NOMO-1 treated with dmso at 0.1 percent for 144 hours (cell line): ENCODE measurements around the gene RBFA.

Experiments
- DNase-seq: peaks from one replicate; lab custom pipeline; 2025; ENCODE audit not compliant: unreplicated experiment; lab: John Stamatoyannopoulos, UW

Gene RBFA

DNA sequence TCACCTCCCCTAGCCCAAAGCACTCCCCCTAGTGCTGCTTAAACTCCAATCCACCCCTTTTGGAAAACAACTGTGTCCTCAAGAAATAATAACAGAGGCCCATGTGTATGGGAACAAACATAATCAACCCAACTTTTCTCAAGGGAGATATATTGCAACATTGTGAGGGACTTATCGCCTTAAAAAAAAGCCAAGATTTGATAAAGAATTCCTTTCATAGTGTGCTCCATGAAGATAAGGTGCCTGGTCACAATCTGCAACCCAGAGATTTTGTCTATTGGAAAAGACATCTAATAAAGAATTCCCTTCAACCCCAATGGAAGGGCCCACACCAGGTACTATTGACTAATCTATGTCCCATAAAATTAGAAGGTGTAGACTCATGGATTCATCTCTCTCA lies 4.5 kb upstream of the RBFA start:
- DNase-seq: no peak

- peak; percentile 95 for DNase-seq
Measured at GRCh38 chr18:80033181-80034067, 810 bp upstream of the RBFA start.

- DNase-seq: no peak
Measured at GRCh38 chr18:80034852-80035406, 695 bp downstream of the RBFA start.

- no peak for DNase-seq
Measured at GRCh38 chr18:80035997-80036396, 1.8 kb downstream of the RBFA start.

- DNase-seq: no peak
Measured at GRCh38 chr18:80037300-80037699, 3.1 kb downstream of the RBFA start.

DNA sequence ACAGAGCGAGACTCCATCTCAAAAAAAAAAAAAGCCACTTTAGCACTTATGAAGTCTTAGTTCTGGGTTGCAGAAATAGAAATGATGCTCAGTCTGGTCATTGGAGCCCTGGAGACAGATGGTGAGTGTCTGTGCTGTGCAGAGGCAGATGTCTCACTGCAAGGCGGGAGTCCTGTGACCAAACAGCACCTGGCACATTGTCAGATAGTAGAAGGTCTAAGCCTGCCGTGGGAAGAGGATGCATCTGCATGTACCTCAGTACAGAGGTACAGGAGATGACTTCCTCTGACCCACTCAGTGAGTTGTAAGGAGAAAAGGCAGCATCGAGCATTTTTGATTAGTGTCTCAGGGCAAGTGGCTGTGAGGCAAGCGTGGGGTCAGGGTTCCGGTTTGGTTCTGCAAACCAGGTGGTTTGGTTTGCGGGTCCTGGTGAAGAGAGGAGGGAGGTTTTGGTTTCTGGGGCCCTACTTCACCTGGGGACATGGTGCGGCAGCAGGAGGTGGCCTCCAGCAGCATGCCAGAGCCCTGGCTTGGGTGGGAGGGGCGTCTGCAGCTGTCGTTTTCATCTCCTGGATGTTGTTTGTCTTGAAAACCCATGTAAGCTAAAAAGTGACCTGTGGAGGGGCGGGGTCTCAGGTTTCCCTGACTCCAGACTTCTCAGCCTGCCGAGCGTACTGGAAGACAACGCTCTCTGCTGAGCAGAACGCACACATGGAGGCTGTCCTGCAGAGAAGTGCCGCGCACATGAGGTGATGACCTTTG lies 3.8 kb downstream of the RBFA start:
- no peak for DNase-seq

DNA sequence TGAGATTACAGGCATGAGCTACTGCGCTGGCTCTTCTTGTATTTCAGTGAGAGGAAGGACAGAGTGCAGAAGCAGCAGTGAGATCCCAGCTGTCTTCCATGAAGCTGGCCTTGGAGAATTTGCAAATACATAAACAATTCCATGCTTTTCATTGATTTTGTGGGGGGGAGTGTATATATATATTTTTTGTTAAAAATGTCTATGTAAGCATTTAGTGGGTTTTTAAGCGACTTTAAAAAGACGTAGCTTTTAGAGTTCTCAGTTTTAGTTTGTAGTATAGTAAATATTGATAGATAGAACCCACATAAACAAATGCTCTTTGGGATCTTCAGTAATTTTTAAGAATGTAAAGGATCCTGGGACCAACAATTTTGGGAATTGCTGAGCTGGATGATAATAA lies 6.3 kb downstream of the RBFA start:
- no peak for DNase-seq

GRCh38 chr18:80041424-80041823 lies 7.2 kb downstream of the RBFA start:
- DNase-seq: no peak

DNA sequence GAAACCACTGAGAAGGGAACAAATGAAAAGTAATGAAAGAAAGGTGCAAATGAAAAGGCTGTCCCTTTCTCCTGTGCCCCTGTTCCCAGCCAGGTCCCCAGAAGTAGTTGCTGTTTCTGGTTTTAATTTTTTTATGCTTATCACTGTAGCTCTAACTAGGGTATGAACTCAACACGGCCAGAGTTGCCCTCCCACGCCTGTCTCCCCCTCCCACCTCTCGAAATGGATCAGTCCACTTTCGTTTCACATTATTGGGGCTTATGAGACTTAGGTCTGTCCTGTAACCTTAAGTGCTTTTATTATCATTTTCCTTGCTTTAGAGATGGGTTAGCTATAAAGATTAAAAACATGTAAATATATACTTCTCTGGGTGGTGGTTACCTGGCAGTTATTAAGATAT lies 8.6 kb downstream of the RBFA start:
- no peak for DNase-seq

- no peak for DNase-seq
Measured at GRCh38 chr18:80044072-80044471, 9.8 kb downstream of the RBFA start.

DNA sequence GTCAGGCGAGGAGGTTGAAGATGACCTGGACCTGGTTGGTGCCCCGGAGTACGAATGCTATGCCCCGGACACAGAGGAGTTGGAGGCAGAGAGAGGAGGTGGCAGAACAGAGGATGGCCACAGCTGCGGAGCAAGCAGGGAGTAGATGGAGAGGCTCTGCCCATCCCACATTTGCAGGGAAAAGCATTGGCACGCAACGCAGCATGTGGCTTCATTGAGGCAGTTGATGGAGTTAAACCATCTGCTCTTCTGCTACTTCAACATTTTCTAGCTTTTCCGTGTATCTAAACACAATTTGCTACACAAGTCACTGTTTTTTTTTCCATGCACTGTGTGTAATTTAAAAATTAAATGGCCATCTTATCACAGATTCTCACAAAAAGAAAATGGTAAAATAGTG lies 11.8 kb downstream of the RBFA start:
- no peak for DNase-seq

DNA sequence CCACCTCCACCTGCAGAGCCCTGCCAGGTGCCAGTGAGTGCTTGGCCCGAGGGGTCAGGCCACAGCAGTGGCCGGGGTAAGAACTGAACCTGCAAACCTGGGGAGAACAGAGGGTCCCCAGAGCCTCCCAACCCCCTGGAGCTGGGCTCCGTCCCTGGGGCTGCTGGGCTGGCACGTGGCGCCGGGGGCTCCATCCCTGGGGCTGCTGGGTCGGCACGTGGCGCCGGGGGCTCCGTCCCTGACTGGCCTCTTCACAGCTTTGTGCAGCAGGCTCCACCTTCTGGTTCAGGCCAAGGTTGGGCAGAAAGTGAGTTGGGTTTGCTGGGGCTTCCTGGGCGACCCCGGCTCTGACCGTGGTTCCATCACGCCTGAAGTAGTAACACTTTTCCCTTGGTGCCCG lies 12.2 kb downstream of the RBFA start:
- no peak for DNase-seq

DNA sequence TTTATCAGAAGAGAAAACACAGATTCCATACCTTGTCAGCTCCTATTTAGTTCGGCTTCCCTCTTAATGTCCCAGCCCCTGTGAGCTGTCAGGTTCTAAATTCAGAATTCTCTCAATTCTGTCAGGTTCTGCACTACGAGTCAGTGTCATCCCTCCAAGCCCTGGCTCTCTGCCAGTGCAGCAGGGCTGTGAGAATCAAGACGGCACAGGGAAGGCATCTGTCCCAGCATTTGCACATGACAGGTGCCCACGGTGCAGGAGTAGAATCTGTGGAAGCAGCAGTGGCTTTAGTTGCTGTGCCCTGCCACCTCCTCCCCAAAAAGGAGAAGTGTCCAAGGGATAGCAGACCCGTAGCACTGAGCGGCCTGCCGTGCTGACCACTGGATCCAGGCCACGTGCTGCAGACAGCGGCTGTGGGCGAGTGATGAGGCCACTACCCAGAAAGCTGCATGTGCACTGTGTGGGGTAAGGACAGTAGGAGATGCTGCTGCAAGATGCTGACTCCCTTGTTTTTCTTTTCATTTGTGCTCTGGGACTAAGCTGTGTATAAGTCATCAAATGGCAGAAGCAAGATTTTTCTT lies 12.8 kb downstream of the RBFA start:
- DNase-seq: no peak

- DNase-seq: no peak
Measured at GRCh38 chr18:80050797-80051196, 16.6 kb downstream of the RBFA start.

GRCh38 chr18:80056095-80056494 lies 21.9 kb downstream of the RBFA start:
- DNase-seq: no peak

DNA sequence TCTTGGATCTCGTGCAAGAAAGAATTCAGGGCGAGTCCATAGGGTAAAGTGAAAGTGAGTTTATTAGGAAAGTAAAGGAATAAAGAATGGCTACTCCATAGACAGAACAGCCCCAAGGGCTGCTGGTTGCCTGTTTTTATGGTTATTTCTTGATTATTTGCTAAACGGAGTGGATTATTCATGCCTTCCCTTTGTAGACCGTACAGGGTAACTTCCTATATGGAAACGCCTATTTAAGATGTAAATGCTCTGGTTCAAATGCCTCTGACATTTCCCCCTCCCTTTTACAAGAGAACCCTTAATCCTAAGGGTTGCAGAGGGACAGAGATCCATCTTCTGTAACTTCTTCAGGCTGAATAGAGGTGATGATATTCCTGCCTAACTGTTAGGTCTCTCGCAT lies 25.7 kb downstream of the RBFA start:
- DNase-seq: no peak

GRCh38 chr18:80065705-80066104 lies 31.5 kb downstream of the RBFA start:
- no peak for DNase-seq

GRCh38 chr18:80067321-80067720 lies 33.1 kb downstream of the RBFA start:
- DNase-seq: no peak

DNA sequence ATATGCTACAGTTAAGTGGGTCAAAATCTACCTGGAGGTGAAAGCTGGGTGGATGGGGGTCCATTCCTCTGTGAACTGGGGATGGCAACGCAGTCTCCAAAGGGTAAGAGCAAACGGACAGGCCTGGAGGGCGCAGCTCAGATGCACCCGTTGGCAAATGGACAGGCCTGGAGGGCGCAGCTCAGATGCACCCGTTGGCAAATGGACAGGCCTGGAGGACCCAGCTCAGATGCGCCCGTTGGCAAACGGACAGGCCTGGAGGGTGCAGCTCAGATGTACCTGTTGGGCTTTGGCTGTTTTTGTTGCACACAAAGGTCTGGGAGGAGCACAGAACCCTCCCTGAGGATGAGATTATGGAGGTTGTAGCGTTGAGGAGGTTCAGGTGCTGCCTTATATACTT lies 33.7 kb downstream of the RBFA start:
- DNase-seq: no peak

- DNase-seq: no peak
Measured at GRCh38 chr18:80068571-80069272, 34.5 kb downstream of the RBFA start.

DNA sequence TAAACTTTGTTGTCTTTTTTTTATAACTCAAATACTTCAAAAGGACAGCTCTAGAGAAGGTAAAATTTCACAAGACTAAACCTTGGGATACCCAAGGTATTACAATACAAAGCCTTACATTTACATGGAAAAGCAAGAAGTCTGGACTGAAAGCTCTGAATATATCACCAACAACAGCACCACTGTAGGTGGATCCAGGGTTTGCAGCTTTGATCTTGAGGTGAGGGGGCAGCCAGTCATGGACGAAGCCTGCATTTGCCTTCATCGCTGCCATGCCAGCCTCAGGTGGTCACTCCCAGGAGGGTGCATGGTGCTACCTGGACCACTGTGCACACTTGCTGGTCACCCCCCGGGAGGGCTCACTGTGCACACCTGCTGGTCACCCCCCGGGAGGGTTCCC lies 36.6 kb downstream of the RBFA start:
- DNase-seq: no peak
